Effector memory CD4-positive, alpha-beta T cell (primary cell): ENCODE data around the gene GNB1.

Experiments
- DNase-seq, 3 donors: peaks; one replicate each; pipeline ENCODE4 v3.0.0-alpha.2; 2020
- H3K27ac ChIP-seq: 2 replicates; pipeline ENCODE4 v1.7.0; 2013; ENCODE audit warnings: mild to moderate bottlenecking, low read length, moderate library complexity; ENCODE audit not compliant: insufficient read depth, poor library complexity, severe bottlenecking
- H3K27me3 ChIP-seq: replicated peaks from 2 replicates; pipeline ENCODE4 v1.7.0; 2013; ENCODE audit warnings: mild to moderate bottlenecking, low read length; ENCODE audit not compliant: insufficient read depth, control insufficient read depth, poor library complexity, severe bottlenecking
- H3K36me3 ChIP-seq: 2 replicates; pipeline ENCODE4 v1.7.0; 2013; ENCODE audit warnings: mild to moderate bottlenecking, low read length, moderate library complexity; ENCODE audit not compliant: control insufficient read depth, insufficient read depth
- H3K4me1 ChIP-seq: 2 replicates; pipeline ENCODE4 v1.7.0; 2013; ENCODE audit warnings: low read length, mild to moderate bottlenecking; ENCODE audit not compliant: control insufficient read depth, insufficient read depth, poor library complexity, severe bottlenecking
- H3K4me3 ChIP-seq: 2 replicates; pipeline ENCODE4 v1.7.0; 2013; ENCODE audit warnings: low read length, low read depth, mild to moderate bottlenecking; ENCODE audit not compliant: insufficient read depth, poor library complexity, severe bottlenecking
- H3K9me3 ChIP-seq: 2 replicates; pipeline ENCODE4 v1.7.0; 2013; ENCODE audit warnings: mild to moderate bottlenecking, low read length, moderate library complexity; ENCODE audit not compliant: control insufficient read depth

Gene GNB1

GRCh38 chr1:1841575-1841995, 49.3 kb downstream of the GNB1 start:
- no peak for DNase-seq
- Histone ChIP-seq H3K27me3 (no peaks in the 10 kb centered on the region), H3K4me1 (peaks cover 7% of the 10 kb centered on the region), H3K9me3 (no peaks in the 10 kb centered on the region), H3K27ac (no peak overlapping the region), H3K36me3 (peaks cover 9% of the 10 kb centered on the region), H3K4me3 (no peak overlapping the region)

DNA sequence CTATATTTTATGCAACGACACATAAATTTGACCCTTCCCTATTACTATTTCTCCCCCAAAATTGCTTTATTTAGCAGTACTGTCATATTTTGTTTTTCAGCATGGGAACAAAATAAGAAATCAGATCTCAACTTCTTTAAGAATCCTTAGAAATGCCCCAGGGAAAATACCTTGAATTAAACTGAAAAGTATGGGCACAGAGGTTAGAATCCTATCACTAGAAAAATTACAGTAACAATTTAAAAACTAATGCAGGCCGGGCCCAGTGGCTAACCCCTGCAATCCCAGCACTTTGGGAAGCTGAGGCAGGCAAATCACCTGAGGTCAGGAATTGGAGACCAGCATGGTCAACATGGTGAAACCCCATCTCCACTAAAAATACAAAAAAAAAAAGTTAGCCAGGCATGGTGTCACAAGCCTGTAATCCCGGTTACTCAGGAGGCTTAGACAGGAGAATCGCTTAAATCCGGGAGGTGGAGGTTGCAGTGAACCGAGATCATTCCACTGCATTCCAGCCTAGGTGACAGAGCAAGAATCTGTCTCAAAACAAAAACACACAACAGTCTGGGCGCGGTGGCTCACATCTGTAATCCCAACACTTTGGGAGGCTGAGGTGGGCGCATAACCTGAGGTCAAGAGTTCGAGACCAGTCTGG, 51.4 kb downstream of the GNB1 start:
- Histone ChIP-seq H3K4me3 (no peak overlapping the region), H3K4me1 (peaks cover 7% of the 10 kb centered on the region), H3K27ac (no peak overlapping the region), H3K27me3 (no peaks in the 10 kb centered on the region), H3K36me3 (peaks cover 18% of the 10 kb centered on the region), H3K9me3 (no peaks in the 10 kb centered on the region)
- DNase-seq: no peak

DNA sequence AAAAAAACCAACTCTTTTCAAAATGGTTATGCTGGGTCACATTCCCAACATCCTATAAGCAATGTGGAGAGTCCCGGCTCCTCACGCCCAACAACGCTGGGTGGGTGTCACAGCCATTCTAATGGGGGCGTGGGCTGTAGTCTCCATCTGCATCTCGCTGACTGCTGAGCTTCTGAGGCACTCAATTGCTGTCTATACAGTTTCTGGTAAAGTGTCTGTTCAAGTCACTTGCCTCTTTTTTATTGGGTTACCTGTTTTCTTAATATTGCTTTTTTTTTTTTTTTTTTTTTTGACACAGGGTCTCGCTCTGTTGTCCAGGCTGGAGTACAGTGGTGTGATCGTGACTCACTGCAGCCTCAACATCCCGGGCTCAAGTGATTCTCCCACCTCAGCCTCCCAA, 54.8 kb downstream of the GNB1 start:
- Histone ChIP-seq H3K4me3 (no peak overlapping the region), H3K27me3 (no peaks in the 10 kb centered on the region), H3K9me3 (no peaks in the 10 kb centered on the region), H3K27ac (no peak overlapping the region), H3K4me1 (peaks cover 3% of the 10 kb centered on the region), H3K36me3 (peaks cover 27% of the 10 kb centered on the region)
- no peak for DNase-seq

GRCh38 chr1:1835546-1835945, 55.3 kb downstream of the GNB1 start:
- Histone ChIP-seq H3K9me3 (no peaks in the 10 kb centered on the region), H3K4me1 (peaks cover 3% of the 10 kb centered on the region), H3K27me3 (no peaks in the 10 kb centered on the region), H3K4me3 (no peak overlapping the region), H3K27ac (no peak overlapping the region), H3K36me3 (peaks cover 27% of the 10 kb centered on the region)
- no peak for DNase-seq

- H3K36me3 ChIP-seq: peaks cover 22% of the 10 kb centered on the region
- DNase-seq: no peak
- H3K4me1 ChIP-seq: peaks cover 3% of the 10 kb centered on the region
- H3K9me3 ChIP-seq: no peaks in the 10 kb centered on the region
- H3K4me3 ChIP-seq: no peak overlapping the region
- H3K27ac ChIP-seq: no peak overlapping the region
- no peaks in the 10 kb centered on the region for H3K27me3 ChIP-seq
Measured at GRCh38 chr1:1833916-1834325, 57.0 kb downstream of the GNB1 start.

GRCh38 chr1:1833456-1833855, 57.4 kb downstream of the GNB1 start:
- DNase-seq: no peak
- H3K27ac ChIP-seq: no peak overlapping the region
- H3K9me3 ChIP-seq: no peaks in the 10 kb centered on the region
- H3K4me1 ChIP-seq: peaks cover 3% of the 10 kb centered on the region
- H3K27me3 ChIP-seq: no peaks in the 10 kb centered on the region
- no peak overlapping the region for H3K4me3 ChIP-seq
- H3K36me3 ChIP-seq: peaks cover 22% of the 10 kb centered on the region

GRCh38 chr1:1832820-1833219, 58.1 kb downstream of the GNB1 start:
- DNase-seq: no peak
- Histone ChIP-seq H3K4me3 (no peak overlapping the region), H3K36me3 (peaks cover 22% of the 10 kb centered on the region), H3K27me3 (no peaks in the 10 kb centered on the region), H3K9me3 (no peaks in the 10 kb centered on the region), H3K27ac (no peak overlapping the region), H3K4me1 (peaks cover 3% of the 10 kb centered on the region)

- Histone ChIP-seq H3K36me3 (peaks cover 19% of the 10 kb centered on the region), H3K9me3 (no peaks in the 10 kb centered on the region), H3K4me1 (peaks cover 3% of the 10 kb centered on the region), H3K4me3 (no peak overlapping the region), H3K27ac (no peak overlapping the region), H3K27me3 (no peaks in the 10 kb centered on the region)
- DNase-seq: no peak
Measured at GRCh38 chr1:1832166-1832565, 58.7 kb downstream of the GNB1 start.

DNA sequence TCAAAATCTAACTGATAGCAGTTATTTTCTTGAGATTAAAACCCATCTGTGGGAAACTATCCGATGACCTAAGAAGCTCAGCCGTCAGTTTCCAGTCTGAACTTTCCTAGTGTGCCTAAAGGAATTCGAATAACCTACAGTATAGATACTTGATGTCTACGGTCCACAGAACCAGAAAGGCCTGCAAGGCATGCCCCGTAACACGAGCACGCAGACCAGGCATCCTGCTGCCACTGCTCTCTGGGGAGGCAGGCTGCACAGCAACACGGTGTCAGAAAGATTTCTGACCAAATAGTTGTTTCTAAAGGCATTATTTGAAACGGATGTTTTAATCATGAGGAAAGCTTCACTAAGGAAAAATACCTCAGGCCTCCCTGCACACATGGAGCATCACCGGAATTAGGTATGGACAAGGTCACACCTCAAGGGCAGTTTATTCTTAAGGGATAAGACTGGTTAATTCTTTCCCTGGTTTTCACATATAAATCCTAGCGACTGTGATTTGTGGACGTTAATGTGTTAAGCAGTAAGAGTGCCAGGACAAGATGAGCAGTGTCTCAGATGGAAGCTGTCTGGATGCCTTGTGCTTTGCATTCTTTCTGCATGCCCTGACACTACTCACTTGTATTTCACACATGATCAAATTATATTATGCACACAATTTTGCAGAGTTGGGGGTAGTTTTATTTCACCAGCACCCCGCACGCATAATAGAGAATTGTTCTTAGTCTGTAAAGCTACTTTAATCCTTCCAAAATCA, 63.6 kb downstream of the GNB1 start:
- H3K4me1 ChIP-seq: peaks cover 1% of the 10 kb centered on the region
- H3K9me3 ChIP-seq: no peaks in the 10 kb centered on the region
- no peak overlapping the region for H3K27ac ChIP-seq
- H3K4me3 ChIP-seq: no peak overlapping the region
- H3K36me3 ChIP-seq: peaks cover 21% of the 10 kb centered on the region
- no peak for DNase-seq
- H3K27me3 ChIP-seq: no peaks in the 10 kb centered on the region

GRCh38 chr1:1826356-1827088, 64.4 kb downstream of the GNB1 start:
- Histone ChIP-seq H3K4me1 (no peaks in the 10 kb centered on the region), H3K27me3 (no peaks in the 10 kb centered on the region), H3K9me3 (no peaks in the 10 kb centered on the region), H3K4me3 (no peak overlapping the region), H3K36me3 (peaks cover 20% of the 10 kb centered on the region), H3K27ac (no peak overlapping the region)
- no peak for DNase-seq
